HCT116 (cell line): ENCODE results near the gene SIX2. TPM values are rescaled to one million over a fixed set of nuclear protein-coding genes. Genes with fewer than 3 reads are reported as not detected.

Source experiments
- ATAC-seq: fragments of 200-7000 bp; cut with Tn5 transposase; 2 replicates; pipeline ENCODE4 v1.9.1; 2020; ENCODE audit warnings: mild to moderate bottlenecking, moderate library complexity
- BruUV-seq: library from RNA; stranded (reverse); fragments of 400-500 nt; replicated peaks from 2 replicates; lab custom pipeline; 2021; lab: Mats Ljungman, UMichigan
- CTCF ChIA-PET: fragments of 300-600 bp; sonication (Branson Sonifier 250); formaldehyde crosslinking; loops from one replicate; lab custom pipeline; 2021; ENCODE audit warnings: antibody characterized with exemption; lab: Charles Lee
- POLR2A ChIA-PET: fragments of 300-600, 350-600 bp; sonication (Branson Sonifier 250); formaldehyde crosslinking; loops from one replicate; lab custom pipeline; 2021; ENCODE audit warnings: antibody characterized with exemption; lab: Charles Lee
- RAD21 ChIA-PET, 2 experiments: fragments of 300-600 bp; sonication (Branson Sonifier 250); formaldehyde crosslinking; loops; one replicate each; lab custom pipeline; 2023; ENCODE audit warnings: low total read pairs in 2 of 2; ENCODE audit not compliant: uncharacterized antibody in 2 of 2, unreplicated experiment in 2 of 2, low non-redundant PET in 1 of 2; lab: Charles Lee
- DNase-seq: peaks from one replicate; pipeline ENCODE4 v3.0.0-alpha.2; 2010; ENCODE audit warnings: low read depth, low spot score
- H2AFZ ChIP-seq: fragments of 200-600 bp; shearing (Covaris generic), sonication (generic); 2 replicates; pipeline ENCODE4 v1.6.1; 2017; ENCODE audit warnings: low read depth, mixed run types, mixed read lengths, antibody characterized with exemption, low read length; ENCODE audit not compliant: poor library complexity, severe bottlenecking
- H3K27ac ChIP-seq: 2 replicates; pipeline ENCODE4 v1.5.1; 2012; ENCODE audit warnings: low read depth, low read length
- H3K27me3 ChIP-seq: fragments of 200-600 bp; sonication (generic); 2 replicates; pipeline ENCODE4 v1.6.1; 2016; ENCODE audit warnings: mixed run types, low read length, mixed read lengths; ENCODE audit not compliant: insufficient read depth
- H3K36me3 ChIP-seq, 2 experiments: fragments of 200-500 bp in 1 of 2; fragments of 200-600 bp in 1 of 2; sonication (Bioruptor generic) in 1 of 2; sonication (generic) in 1 of 2; 2 replicates each; pipeline versions ENCODE4 v1.5.1 to v1.6.1; 2014 to 2016; ENCODE audit warnings: low read length in 2 of 2, inconsistent platforms in 1 of 2, mixed read lengths in 1 of 2, mixed run types in 1 of 2; ENCODE audit not compliant: insufficient read depth in 2 of 2, control insufficient read depth in 1 of 2
- H3K4me1 ChIP-seq, 2 experiments: fragments of 200-600 bp in 1 of 2; sonication (generic) in 1 of 2; 2 replicates each; pipeline versions ENCODE4 v1.5.1 to v1.6.1; 2012 to 2017; ENCODE audit warnings: low read length in 2 of 2, inconsistent platforms in 1 of 2, mild to moderate bottlenecking in 1 of 2, mixed read lengths in 1 of 2, mixed run types in 1 of 2, moderate library complexity in 1 of 2; ENCODE audit not compliant: insufficient read depth in 2 of 2, control insufficient read depth in 1 of 2
- H3K4me2 ChIP-seq: fragments of 200-600 bp; sonication (generic); 2 replicates; pipeline ENCODE4 v1.6.1; 2017; ENCODE audit warnings: mixed run types, low read length, mixed read lengths
- H3K4me3 ChIP-seq, 2 experiments: fragments of 200-600 bp in 1 of 2; sonication (generic) in 1 of 2; replicated peaks in 1 of 2; 2 replicates each; pipeline ENCODE4 v1.5.1; 2011 to 2016; ENCODE audit warnings: low read length in 2 of 2, control low read depth in 1 of 2, low read depth in 1 of 2, mild to moderate bottlenecking in 1 of 2, mixed read lengths in 1 of 2, mixed run types in 1 of 2
- H3K79me2 ChIP-seq: fragments of 200-600 bp; sonication (generic); 2 replicates; pipeline ENCODE4 v1.6.1; 2017; ENCODE audit warnings: mild to moderate bottlenecking, mixed run types, low read length, moderate library complexity, mixed read lengths; ENCODE audit not compliant: insufficient read depth
- H3K9ac ChIP-seq: fragments of 200-600 bp; sonication (generic); 2 replicates; pipeline ENCODE4 v1.6.1; 2016; ENCODE audit warnings: low read length, mixed read lengths
- H3K9me2 ChIP-seq: fragments of 200-600 bp; sonication (generic), shearing (Covaris generic); 2 replicates; pipeline ENCODE4 v1.6.1; 2017; ENCODE audit warnings: mixed run types, mild to moderate bottlenecking, moderate library complexity; ENCODE audit not compliant: insufficient read depth
- H3K9me3 ChIP-seq, 2 experiments: fragments of 200-500 bp in 1 of 2; fragments of 200-600 bp in 1 of 2; sonication (Bioruptor generic) in 1 of 2; sonication (generic) in 1 of 2; 2 replicates each; pipeline ENCODE4 v1.6.1; 2014 to 2017; ENCODE audit warnings: low read length in 2 of 2, mixed read lengths in 2 of 2, inconsistent platforms in 1 of 2, low read depth in 1 of 2, mild to moderate bottlenecking in 1 of 2, mixed run types in 1 of 2, moderate library complexity in 1 of 2; ENCODE audit not compliant: control insufficient read depth in 1 of 2, insufficient read depth in 1 of 2
- H4K20me1 ChIP-seq: fragments of 200-600 bp; sonication (generic), shearing (Covaris generic); 2 replicates; pipeline ENCODE4 v1.6.1; 2017; ENCODE audit warnings: mixed run types, mild to moderate bottlenecking, moderate library complexity; ENCODE audit not compliant: insufficient read depth
- CEBPB ChIP-seq: IDR thresholded peaks from 2 replicates; pipeline ENCODE4 v1.6.1; 2012; ENCODE audit warnings: low read depth
- FOSL1 ChIP-seq: IDR thresholded peaks from 2 replicates; pipeline ENCODE4 v1.6.1; 2012; ENCODE audit warnings: low read depth
- JUND ChIP-seq: IDR thresholded peaks from 2 replicates; pipeline ENCODE4 v1.6.1; 2012
- MAX ChIP-seq: IDR thresholded peaks from 2 replicates; pipeline ENCODE4 v1.6.1; 2012
- POLR2A ChIP-seq: IDR thresholded peaks from 2 replicates; pipeline ENCODE4 v1.7.0; 2011; ENCODE audit warnings: borderline replicate concordance; ENCODE audit not compliant: insufficient read depth, insufficient read length; ENCODE audit errors: extremely low read depth
- RAD21 ChIP-seq: IDR thresholded peaks from 2 replicates; pipeline ENCODE4 v1.6.1; 2012; ENCODE audit warnings: low read depth, mild to moderate bottlenecking
- SP1 ChIP-seq: IDR thresholded peaks from 2 replicates; pipeline ENCODE4 v1.6.1; 2012; ENCODE audit warnings: low read depth
- SRF ChIP-seq: IDR thresholded peaks from 2 replicates; pipeline ENCODE4 v1.6.1; 2012; ENCODE audit warnings: low read depth
- YY1 ChIP-seq: IDR thresholded peaks from 2 replicates; pipeline ENCODE4 v1.6.1; 2011; ENCODE audit warnings: low read length, low read depth, moderate library complexity, mild to moderate bottlenecking; ENCODE audit not compliant: insufficient replicate concordance; ENCODE audit errors: extremely low read depth
- ZNF274 ChIP-seq: fragments of 200-500 bp; sonication (Bioruptor generic); IDR thresholded peaks from 2 replicates; pipeline ENCODE4 v1.6.1; 2014; ENCODE audit warnings: mild to moderate bottlenecking, low read depth, low read length, inconsistent platforms
- intact Hi-C: fragments of 100-400 bp; cut with micrococcal nuclease; formaldehyde crosslinking; loops from 2 replicates; pipeline ENCODE4 v1.10.0; 2022
- total RNA-seq: library from RNA; stranded (reverse); gene quantifications from one replicate; pipeline ENCODE4 v1.2.1, GENCODE V29; 2021; ENCODE audit not compliant: unreplicated experiment
- TF ChIP-seq, protein P1 (sequence below), 3 experiments: fragments of 200-600 bp in 1 of 3; sonication (generic) in 1 of 3; IDR thresholded peaks in 2 of 3; conservative IDR thresholded peaks in 1 of 3; 2 replicates each; pipeline ENCODE4 v1.5.1; 2012 to 2017; ENCODE audit warnings: low read depth in 2 of 3, low read length in 2 of 3, antibody characterized with exemption in 1 of 3, borderline replicate concordance in 1 of 3, control low read depth in 1 of 3, mild to moderate bottlenecking in 1 of 3, mixed read lengths in 1 of 3, mixed run types in 1 of 3, moderate library complexity in 1 of 3; ENCODE audit not compliant: insufficient read depth in 1 of 3

The SIX2 gene
- total RNA-seq, 1 experiment from 2014 or later: 0.54 TPM

DNA sequence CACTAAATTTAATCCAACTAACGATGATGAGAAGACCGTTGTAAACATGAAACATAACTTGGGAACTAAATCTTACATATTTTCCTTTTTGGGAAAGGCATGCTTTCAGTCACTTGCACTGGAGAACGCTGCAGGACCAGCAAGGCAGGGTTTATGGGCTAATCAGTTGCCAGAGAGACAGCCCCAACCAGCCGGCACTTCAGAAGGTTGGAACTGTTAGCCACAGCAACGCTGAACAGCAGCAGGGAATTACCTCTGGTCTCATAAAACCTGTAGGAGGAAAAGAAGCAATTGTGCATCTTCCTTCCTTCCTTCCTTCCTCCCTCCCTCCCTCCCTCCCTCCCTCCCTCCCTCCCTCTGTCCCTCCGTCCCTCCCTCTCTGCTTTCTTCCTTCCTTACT lies 33.9 kb upstream of the SIX2 start:
- BruUV-seq: no TSS peak
- ATAC-seq: no peak
- POLR2A ChIA-PET: no interaction called here

DNA sequence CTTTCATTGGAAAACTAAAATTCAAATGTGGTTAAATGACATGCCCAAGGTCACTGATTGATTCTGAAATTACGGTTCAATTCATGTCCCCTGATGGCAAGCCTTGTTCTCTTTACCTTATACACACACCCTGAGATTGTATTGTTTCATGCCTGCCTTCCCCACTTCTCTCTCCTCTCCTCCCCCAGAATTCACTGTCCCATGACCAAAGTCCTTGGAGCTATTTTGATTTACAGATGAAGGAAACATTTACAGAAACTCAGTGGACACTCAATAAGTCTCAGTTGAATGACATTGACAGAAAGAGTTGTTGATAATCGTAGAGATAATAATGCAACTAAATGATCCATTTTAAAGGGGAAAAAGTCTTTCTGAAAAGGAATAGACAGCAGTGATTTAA lies 33.1 kb upstream of the SIX2 start:
- Histone ChIP-seq H3K4me1 (no peaks in the 10 kb centered on the region), H3K9me2 (no peaks in the 10 kb centered on the region), H3K4me2 (no peak overlapping the region), H3K27ac (no peak overlapping the region), H3K4me3 (no peak overlapping the region), H3K9me3 (no peaks in the 10 kb centered on the region), H3K27me3 (peaks cover 32% of the 10 kb centered on the region; the same call in 1 of the 2 replicates), H2AFZ (no peak overlapping the region), H3K9ac (no peak overlapping the region), H3K79me2 (no peaks in the 10 kb centered on the region), H3K36me3 (no peaks in the 10 kb centered on the region), H4K20me1 (no peaks in the 10 kb centered on the region)
- ChIA-PET POLR2A (no interaction called here), RAD21 (no interaction called here), CTCF (no interaction called here)
- DNase-seq (no peak), ATAC-seq (no peak)
- intact Hi-C loops: no loop called here
- TF ChIP-seq FOSL1 (no peak), YY1 (no peak), POLR2A (no peak), RAD21 (no peak), MAX (no peak), ZNF274 (no peak), SP1 (no peak), SRF (no peak), JUND (no peak), CEBPB (no peak)
- TF ChIP-seq, protein P1, sequence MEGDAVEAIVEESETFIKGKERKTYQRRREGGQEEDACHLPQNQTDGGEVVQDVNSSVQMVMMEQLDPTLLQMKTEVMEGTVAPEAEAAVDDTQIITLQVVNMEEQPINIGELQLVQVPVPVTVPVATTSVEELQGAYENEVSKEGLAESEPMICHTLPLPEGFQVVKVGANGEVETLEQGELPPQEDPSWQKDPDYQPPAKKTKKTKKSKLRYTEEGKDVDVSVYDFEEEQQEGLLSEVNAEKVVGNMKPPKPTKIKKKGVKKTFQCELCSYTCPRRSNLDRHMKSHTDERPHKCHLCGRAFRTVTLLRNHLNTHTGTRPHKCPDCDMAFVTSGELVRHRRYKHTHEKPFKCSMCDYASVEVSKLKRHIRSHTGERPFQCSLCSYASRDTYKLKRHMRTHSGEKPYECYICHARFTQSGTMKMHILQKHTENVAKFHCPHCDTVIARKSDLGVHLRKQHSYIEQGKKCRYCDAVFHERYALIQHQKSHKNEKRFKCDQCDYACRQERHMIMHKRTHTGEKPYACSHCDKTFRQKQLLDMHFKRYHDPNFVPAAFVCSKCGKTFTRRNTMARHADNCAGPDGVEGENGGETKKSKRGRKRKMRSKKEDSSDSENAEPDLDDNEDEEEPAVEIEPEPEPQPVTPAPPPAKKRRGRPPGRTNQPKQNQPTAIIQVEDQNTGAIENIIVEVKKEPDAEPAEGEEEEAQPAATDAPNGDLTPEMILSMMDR (IDR thresholded peaks at IDR 0.05 in 2 of 3, conservative IDR thresholded peaks at IDR 0.05 in 1 of 3; ENCODE audit: borderline replicate concordance in 1 of 3, insufficient read depth in 1 of 3, low read depth in 2 of 3, low read length in 2 of 3): no peak
- no TSS peak for BruUV-seq

More for the DNA sequence above, 33.9 kb upstream of the SIX2 start:
- Histone ChIP-seq H2AFZ (no peak overlapping the region), H3K36me3 (no peaks in the 10 kb centered on the region), H4K20me1 (no peaks in the 10 kb centered on the region), H3K27ac (no peak overlapping the region), H3K27me3 (peaks cover 32% of the 10 kb centered on the region; the same call in 1 of the 2 replicates), H3K4me1 (no peaks in the 10 kb centered on the region), H3K9me2 (no peaks in the 10 kb centered on the region), H3K4me2 (no peak overlapping the region), H3K4me3 (no peak overlapping the region), H3K79me2 (no peaks in the 10 kb centered on the region), H3K9me3 (no peaks in the 10 kb centered on the region), H3K9ac (no peak overlapping the region)
- no peak for DNase-seq
- no peak for TF ChIP-seq POLR2A
- ChIA-PET RAD21 (no interaction called here), CTCF (no interaction called here)
- intact Hi-C loops: no loop called here
